G401 (cell line): ENCODE results near the gene ECM2. TPM values are rescaled to one million over a fixed set of nuclear protein-coding genes. Genes with fewer than 3 reads are reported as not detected.

Source experiments
- DNase-seq: peaks from one replicate; pipeline ENCODE4 v3.0.0-alpha.2; 2015; ENCODE audit warnings: low spot score
- in situ Hi-C: cut with HindIII; loops from 2 replicates; pipeline ENCODE4 v1.10.0; 2016; ENCODE audit warnings: low sequenced_read_pairs, mixed read lengths
- total RNA-seq: library from RNA; depleted of rRNA; stranded (reverse); fragments of >200 nt; shearing (Covaris generic); gene quantifications from 2 replicates; pipeline ENCODE4 v1.2.3, GENCODE V29; 2014

Gene ECM2
- total RNA-seq, 1 experiment from 2014 or later: not detected

GRCh38 chr9:92506184-92506857 is 29.5 kb downstream of the ECM2 start:
- in situ Hi-C loops: no loop called here
- DNase-seq: no peak

- in situ Hi-C loops: no loop called here
- DNase-seq: no peak
Observed at GRCh38 chr9:92504881-92505280, 30.9 kb downstream of the ECM2 start.

GRCh38 chr9:92503156-92503555 is 32.6 kb downstream of the ECM2 start:
- DNase-seq: no peak
- in situ Hi-C loops: no loop called here

- DNase-seq: peak; percentile 10
- in situ Hi-C loops: no loop called here
Observed at GRCh38 chr9:92501671-92502393, 34.0 kb downstream of the ECM2 start.

GRCh38 chr9:92500725-92501124 is 35.1 kb downstream of the ECM2 start:
- in situ Hi-C loops: no loop called here
- no peak for DNase-seq

GRCh38 chr9:92499701-92500100 is 36.1 kb downstream of the ECM2 start:
- in situ Hi-C loops: no loop called here
- no peak for DNase-seq

- DNase-seq: no peak
Observed at GRCh38 chr9:92496396-92497176, 39.2 kb downstream of the ECM2 start.

GRCh38 chr9:92494856-92495255 is 40.9 kb downstream of the ECM2 start:
- in situ Hi-C loops: no loop called here

More at GRCh38 chr9:92496396-92497176, 39.2 kb downstream of the ECM2 start:
- in situ Hi-C loops: no loop called here

GRCh38 chr9:92493749-92494387 is 41.9 kb downstream of the ECM2 start:
- in situ Hi-C loops: no loop called here

More at GRCh38 chr9:92494856-92495255, 40.9 kb downstream of the ECM2 start:
- DNase-seq: no peak

GRCh38 chr9:92492781-92493401 is 42.9 kb downstream of the ECM2 start:
- no peak for DNase-seq
- in situ Hi-C loops: no loop called here

More at GRCh38 chr9:92493749-92494387, 41.9 kb downstream of the ECM2 start:
- no peak for DNase-seq

GRCh38 chr9:92488681-92489550 is 46.9 kb downstream of the ECM2 start:
- in situ Hi-C loops: no loop called here
- DNase-seq: no peak

- DNase-seq: no peak
- in situ Hi-C loops: no loop called here
Observed at GRCh38 chr9:92486371-92486770, 49.4 kb downstream of the ECM2 start.

GRCh38 chr9:92484563-92484962 is 51.2 kb downstream of the ECM2 start:
- no peak for DNase-seq
- in situ Hi-C loops: no loop called here

GRCh38 chr9:92483627-92484545 is 51.9 kb downstream of the ECM2 start:
- no peak for DNase-seq
- in situ Hi-C loops: no loop called here

- in situ Hi-C loops: no loop called here
- no peak for DNase-seq
Observed at GRCh38 chr9:92482805-92483204, 53.0 kb downstream of the ECM2 start.

GRCh38 chr9:92482329-92482728 is 53.5 kb downstream of the ECM2 start, which contains the start of gene ASPN:
Gene ASPN, minus strand, starts transcription at chr9:92482506.
- in situ Hi-C loops: no loop called here
- no peak for DNase-seq

GRCh38 chr9:92480986-92481633 is 54.7 kb downstream of the ECM2 start:
- no peak for DNase-seq
- in situ Hi-C loops: no loop called here
